ENCODE measurements around the gene SMG6. TPM values are rescaled to one million over a fixed set of nuclear protein-coding genes. Genes with fewer than 3 reads are reported as not detected.

Gene SMG6
- total and polyA plus RNA-seq, 2 of the 8 experiments (the other 6 are each of a cell fraction or from before 2014, with no cell fraction given), result 18.5 to 25.2 TPM

DNA sequence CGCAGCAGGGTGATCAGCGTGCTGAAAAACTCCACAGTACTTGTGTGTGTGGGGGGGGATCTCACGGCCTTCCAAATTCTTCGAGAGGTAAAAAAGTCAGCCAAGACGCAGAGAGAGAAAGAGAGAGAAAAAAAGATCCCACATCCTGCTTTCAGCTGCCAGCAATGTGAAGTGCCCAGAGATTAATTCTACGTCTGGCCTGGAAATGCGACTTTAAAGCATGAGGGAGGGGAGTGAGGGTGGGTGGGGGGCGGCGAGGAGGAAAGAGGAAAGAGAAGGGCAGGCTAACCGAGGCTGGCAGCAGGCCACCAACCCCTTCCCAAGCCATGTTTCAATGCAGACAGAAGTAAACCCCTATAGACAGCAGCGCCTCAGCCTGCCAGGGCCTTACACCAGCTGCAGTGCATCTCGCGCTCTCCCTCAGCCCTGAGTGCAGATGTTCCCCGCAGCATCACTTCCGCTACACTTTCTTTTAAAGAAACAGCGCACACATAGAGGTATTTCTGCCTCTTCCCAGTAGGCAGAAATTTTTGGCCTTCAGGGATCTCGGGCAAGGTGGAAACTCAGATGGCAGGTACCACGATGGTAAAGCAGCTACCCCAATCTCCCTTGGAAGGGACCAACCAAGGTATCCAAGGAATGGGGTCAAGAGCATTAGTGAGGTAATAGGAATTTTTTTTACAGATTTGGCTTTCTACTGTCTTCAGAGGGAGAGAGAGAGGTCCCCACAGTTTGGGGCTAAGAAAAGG lies 87.8 kb downstream of the SMG6 start:
- peaks cover 0 to 11% (median 5%) of the 10 kb centered on the region in 4 experiments; a peak in 5 of 7 replicates for H3K4me1 ChIP-seq (replicated peaks in 1 of 4; ENCODE audit: control insufficient read depth in 3 of 4, insufficient read depth in 4 of 4, low read length in 3 of 4)
- H3K4ac ChIP-seq (replicated peaks; ENCODE audit: insufficient read length, low read depth, low read length), result no peak overlapping the region
- no peaks in the 10 kb centered on the region for H3K36me3 ChIP-seq (ENCODE audit: control insufficient read depth in 2 of 4, insufficient read depth in 4 of 4, low read length in 3 of 4)
- no peak overlapping the region for H2AK5ac ChIP-seq (ENCODE audit: low read depth, low read length)
- H3K9ac ChIP-seq (replicated peaks in 1 of 4; ENCODE audit: extremely low read depth in 1 of 4, low read depth in 3 of 4, low read length in 3 of 4), result no peak overlapping the region
- H4K5ac ChIP-seq (ENCODE audit: insufficient read length, low read depth, low read length), result no peak overlapping the region
- H3K9me3 ChIP-seq (ENCODE audit: insufficient read depth in 2 of 2, low read depth in 1 of 2, low read length in 1 of 2), result no peaks in the 10 kb centered on the region
- no peak overlapping the region for H2BK15ac ChIP-seq (ENCODE audit: low read length)
- H3K56ac ChIP-seq (replicated peaks; ENCODE audit: insufficient read length, low read depth, low read length), result no peak overlapping the region
- 56% methylated on average over 14 of the region's 18 CpGs; no CpG with 5 or more reads in 1 of the 2 experiments for WGBS, 2 experiments (ENCODE audit: extremely low coverage in 1 of 2, insufficient coverage in 1 of 2, insufficient read length in 1 of 2, insufficient replicate concordance in 2 of 2, low coverage in 1 of 2, low lambda C conversion rate in 2 of 2, missing lambda C conversion rate in 1 of 2)
- ChIA-PET CTCF (ENCODE audit: partially characterized antibody) (interaction anchor here (1.2 to 2.8 kb wide), 2 partner anchors 29 to 45 kb away, joined by 3 to 14 read pairs; no protein-coding TSS in a partner anchor), POLR2A (ENCODE audit: partially characterized antibody) (no interaction called here)
- H3K23me2 ChIP-seq (ENCODE audit: low read depth, low read length), result no peaks in the 10 kb centered on the region
- H2BK12ac ChIP-seq (ENCODE audit: low read depth, low read length), result no peak overlapping the region
- no peak for FAIRE-seq
- H3K18ac ChIP-seq (ENCODE audit: extremely low read depth, low read length), result no peak overlapping the region
- H4K91ac ChIP-seq (replicated peaks; ENCODE audit: insufficient read length, low read length), result no peak overlapping the region
- no peak overlapping the region for H3K27ac ChIP-seq (ENCODE audit: low read depth, low read length)
- H3K23ac ChIP-seq (ENCODE audit: insufficient read length), result no peak overlapping the region
- H3K79me2 ChIP-seq (ENCODE audit: control insufficient read depth in 1 of 2, insufficient read depth in 2 of 2, low read length in 2 of 2), result no peaks in the 10 kb centered on the region
- H3K14ac ChIP-seq (ENCODE audit: insufficient read length), result no peak overlapping the region
- peak overlapping the region; percentile 69; the same call in 1 of the 2 replicates for H4K8ac ChIP-seq (ENCODE audit: extremely low read depth, insufficient read depth, low read length)
- no peak overlapping the region for H2BK5ac ChIP-seq (ENCODE audit: low read depth, low read length)
- H3K4me2 ChIP-seq (ENCODE audit: insufficient read depth in 1 of 2, low read depth in 2 of 2, low read length in 2 of 2), result peak overlapping the region; percentile 12 to 37; a peak in 3 of 4 replicates
- H3K4me3 ChIP-seq (ENCODE audit: extremely low read depth in 1 of 4, insufficient read depth in 2 of 4, low read depth in 3 of 4, low read length in 4 of 4), result peak overlapping the region in 1 of 4 experiments; percentile 1; a peak in 1 of 8 replicates
- H2BK20ac ChIP-seq (ENCODE audit: low read length), result 0 out of 2 replicates have a peak overlapping the region, but pooled peaks have one; percentile 13
- H2BK120ac ChIP-seq (replicated peaks; ENCODE audit: low read depth, low read length), result no peak overlapping the region
- H3K79me1 ChIP-seq (ENCODE audit: low read depth, low read length), result no peaks in the 10 kb centered on the region
- no peaks in the 10 kb centered on the region for H4K20me1 ChIP-seq (replicated peaks in 1 of 2; ENCODE audit: control insufficient read depth in 1 of 2, insufficient read depth in 2 of 2, low read length in 2 of 2)
- no peaks in the 10 kb centered on the region for H3K27me3 ChIP-seq (replicated peaks in 1 of 4; ENCODE audit: control insufficient read depth in 3 of 4, extremely low read depth in 1 of 4, insufficient read depth in 3 of 4, low read length in 3 of 4)
- H2AFZ ChIP-seq (ENCODE audit: low read length), result no peak overlapping the region
- DNase-seq (ENCODE audit: low read depth in 1 of 2, low spot score in 2 of 2), result peak in 1 of 2 experiments; percentile 59
- no peak for TF ChIP-seq EZH2 (IDR thresholded peaks at IDR 0.05; ENCODE audit: low read depth, low read length, severe bottlenecking)
- TF ChIP-seq, protein P1, sequence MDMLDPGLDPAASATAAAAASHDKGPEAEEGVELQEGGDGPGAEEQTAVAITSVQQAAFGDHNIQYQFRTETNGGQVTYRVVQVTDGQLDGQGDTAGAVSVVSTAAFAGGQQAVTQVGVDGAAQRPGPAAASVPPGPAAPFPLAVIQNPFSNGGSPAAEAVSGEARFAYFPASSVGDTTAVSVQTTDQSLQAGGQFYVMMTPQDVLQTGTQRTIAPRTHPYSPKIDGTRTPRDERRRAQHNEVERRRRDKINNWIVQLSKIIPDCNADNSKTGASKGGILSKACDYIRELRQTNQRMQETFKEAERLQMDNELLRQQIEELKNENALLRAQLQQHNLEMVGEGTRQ (IDR thresholded peaks at IDR 0.05; ENCODE audit: low read length), result no peak
- TF ChIP-seq KDM1A (IDR thresholded peaks at IDR 0.05; ENCODE audit: borderline replicate concordance, low read length), result no peak
- TF ChIP-seq, protein P2, sequence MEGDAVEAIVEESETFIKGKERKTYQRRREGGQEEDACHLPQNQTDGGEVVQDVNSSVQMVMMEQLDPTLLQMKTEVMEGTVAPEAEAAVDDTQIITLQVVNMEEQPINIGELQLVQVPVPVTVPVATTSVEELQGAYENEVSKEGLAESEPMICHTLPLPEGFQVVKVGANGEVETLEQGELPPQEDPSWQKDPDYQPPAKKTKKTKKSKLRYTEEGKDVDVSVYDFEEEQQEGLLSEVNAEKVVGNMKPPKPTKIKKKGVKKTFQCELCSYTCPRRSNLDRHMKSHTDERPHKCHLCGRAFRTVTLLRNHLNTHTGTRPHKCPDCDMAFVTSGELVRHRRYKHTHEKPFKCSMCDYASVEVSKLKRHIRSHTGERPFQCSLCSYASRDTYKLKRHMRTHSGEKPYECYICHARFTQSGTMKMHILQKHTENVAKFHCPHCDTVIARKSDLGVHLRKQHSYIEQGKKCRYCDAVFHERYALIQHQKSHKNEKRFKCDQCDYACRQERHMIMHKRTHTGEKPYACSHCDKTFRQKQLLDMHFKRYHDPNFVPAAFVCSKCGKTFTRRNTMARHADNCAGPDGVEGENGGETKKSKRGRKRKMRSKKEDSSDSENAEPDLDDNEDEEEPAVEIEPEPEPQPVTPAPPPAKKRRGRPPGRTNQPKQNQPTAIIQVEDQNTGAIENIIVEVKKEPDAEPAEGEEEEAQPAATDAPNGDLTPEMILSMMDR (IDR thresholded peaks at IDR 0.05; ENCODE audit: control extremely low read depth in 1 of 3, insufficient read depth in 1 of 3, low read depth in 1 of 3, low read length in 3 of 3), result no peak
- TF ChIP-seq HDAC2 (IDR thresholded peaks at IDR 0.05; ENCODE audit: borderline replicate concordance in 1 of 2, low read depth in 2 of 2, low read length in 2 of 2), result no peak
- TF ChIP-seq PHF8 (conservative IDR thresholded peaks at IDR 0.05; ENCODE audit: low read depth, low read length), result no peak
- TF ChIP-seq, protein P3, sequence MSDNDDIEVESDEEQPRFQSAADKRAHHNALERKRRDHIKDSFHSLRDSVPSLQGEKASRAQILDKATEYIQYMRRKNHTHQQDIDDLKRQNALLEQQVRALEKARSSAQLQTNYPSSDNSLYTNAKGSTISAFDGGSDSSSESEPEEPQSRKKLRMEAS (IDR thresholded peaks at IDR 0.05), result 0 out of 2 replicates have a peak, but pooled peaks have one; percentile 23
